HEK293T (cell line): Measurements from ENCODE around the gene DNAJC25.
A peak's percentile ranks its signal among the peaks of the same experiment; 100 is the strongest.

Experiments used
- CTCF ChIA-PET: fragments of 350-600 bp; formaldehyde crosslinking; extraction: SDS; loops from one replicate; lab custom pipeline; 2021; ENCODE audit warnings: antibody characterized with exemption, inconsistent platforms; lab: Yijun Ruan, JAX
- POLR2A ChIA-PET: fragments of 350-600 bp; formaldehyde crosslinking; extraction: SDS; loops from one replicate; lab custom pipeline; 2020; ENCODE audit warnings: antibody characterized with exemption, inconsistent platforms; lab: Yijun Ruan, JAX
- DNase-seq: peaks from one replicate; pipeline ENCODE4 v3.0.0; 2012; ENCODE audit warnings: mixed read lengths; ENCODE audit errors: extremely low spot score
- ARNT ChIP-seq: fragments of 450-650 bp; IDR thresholded peaks from 2 replicates; pipeline ENCODE4 v1.6.1; 2017; ENCODE audit warnings: mild to moderate bottlenecking
- BHLHE40 ChIP-seq: fragments of 450-650 bp; IDR thresholded peaks from 2 replicates; pipeline ENCODE4 v1.6.1; 2016; ENCODE audit warnings: mild to moderate bottlenecking, moderate library complexity, borderline replicate concordance
- CTBP1 ChIP-seq: fragments of 450-650 bp; IDR thresholded peaks from 2 replicates; pipeline ENCODE4 v1.6.1; 2016; ENCODE audit warnings: borderline replicate concordance
- ELF4 ChIP-seq: fragments of 450-650 bp; IDR thresholded peaks from 2 replicates; pipeline ENCODE4 v1.6.1; 2017; ENCODE audit warnings: antibody characterized with exemption
- FOXA1 ChIP-seq: fragments of 450-650 bp; IDR thresholded peaks from 2 replicates; pipeline ENCODE4 v1.6.1; 2016; ENCODE audit warnings: mild to moderate bottlenecking
- FOXK2 ChIP-seq: fragments of 450-650 bp; IDR thresholded peaks from 2 replicates; pipeline ENCODE4 v1.6.1; 2016; ENCODE audit warnings: mild to moderate bottlenecking
- FOXM1 ChIP-seq: fragments of 450-650 bp; IDR thresholded peaks from 2 replicates; pipeline ENCODE4 v1.6.1; 2017; ENCODE audit warnings: mild to moderate bottlenecking, borderline replicate concordance
- HDGF ChIP-seq: fragments of 450-650 bp; IDR thresholded peaks from 2 replicates; pipeline ENCODE4 v1.6.1; 2017; ENCODE audit warnings: antibody characterized with exemption, borderline replicate concordance
- L3MBTL2 ChIP-seq: fragments of 450-650 bp; conservative IDR thresholded peaks from 2 replicates; pipeline ENCODE4 v1.6.1; 2016; ENCODE audit warnings: mild to moderate bottlenecking
- LEF1 ChIP-seq: fragments of 450-650 bp; IDR thresholded peaks from 2 replicates; pipeline ENCODE4 v1.6.1; 2017; ENCODE audit warnings: mild to moderate bottlenecking, borderline replicate concordance
- NFRKB ChIP-seq: fragments of 450-650 bp; IDR thresholded peaks from 2 replicates; pipeline ENCODE4 v1.6.1; 2016; ENCODE audit warnings: mild to moderate bottlenecking, moderate library complexity
- PKNOX1 ChIP-seq: fragments of 450-650 bp; IDR thresholded peaks from 2 replicates; pipeline ENCODE4 v1.6.1; 2016
- SP1 ChIP-seq: fragments of 450-650 bp; IDR thresholded peaks from 2 replicates; pipeline ENCODE4 v1.6.1; 2017
- SUZ12 ChIP-seq: fragments of 450-650 bp; IDR thresholded peaks from 2 replicates; pipeline ENCODE4 v1.6.1; 2016; ENCODE audit warnings: mild to moderate bottlenecking
- TARDBP ChIP-seq: fragments of 450-650 bp; IDR thresholded peaks from 2 replicates; pipeline ENCODE4 v1.6.1; 2016
- ZNF384 ChIP-seq: fragments of 450-650 bp; IDR thresholded peaks from 2 replicates; pipeline ENCODE4 v1.6.1; 2016

Gene DNAJC25

GRCh38 chr9:111683392-111683791 is 52.3 kb downstream of the DNAJC25 start:
- no peak for TF ChIP-seq NFRKB
- TF ChIP-seq L3MBTL2: no peak
- TF ChIP-seq LEF1: no peak
- TF ChIP-seq FOXK2: no peak
- TF ChIP-seq PKNOX1: no peak
- TF ChIP-seq ELF4: no peak
- no peak for TF ChIP-seq HDGF
- TF ChIP-seq SP1: no peak
- no peak for TF ChIP-seq BHLHE40
- DNase-seq: no peak
- ChIA-PET POLR2A (no interaction called here), CTCF (no interaction called here)

GRCh38 chr9:111691672-111692329 is 60.7 kb downstream of the DNAJC25 start:
- ChIA-PET CTCF (interaction anchor here (0.7 to 1.9 kb wide), 3 partner anchors 15 to 94 kb away, joined by 3 to 7 read pairs (median 4); no protein-coding TSS in a partner anchor), POLR2A (interaction anchor here (0.8 kb wide), 1 partner anchor 93 kb away, joined by 3 read pairs; the partner anchor contains the start of gene PTGR1)
- DNase-seq: peak; percentile 10
- TF ChIP-seq ARNT: no peak
- TF ChIP-seq SUZ12: no peak
- no peak for TF ChIP-seq ELF4
- TF ChIP-seq FOXA1: no peak

DNA sequence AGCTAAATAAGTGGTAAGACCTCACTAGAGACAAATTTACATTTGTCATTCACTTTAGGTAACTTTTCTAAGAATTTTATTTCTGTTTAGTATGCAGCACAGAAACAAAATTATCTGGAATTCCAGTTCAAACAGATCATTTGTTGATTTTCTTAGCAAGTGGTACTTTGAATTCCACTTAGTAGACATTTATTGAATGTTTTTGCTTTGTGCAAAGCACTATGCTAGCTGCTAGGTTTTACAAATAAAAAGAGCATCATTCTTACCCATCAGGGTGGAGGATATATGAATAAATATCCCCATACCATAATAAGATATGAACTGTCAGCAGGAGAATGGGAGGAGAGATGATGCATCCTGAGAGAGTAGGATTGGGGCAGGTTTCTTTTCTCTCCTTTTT is 65.7 kb downstream of the DNAJC25 start:
- ChIA-PET CTCF (no interaction called here), POLR2A (no interaction called here)
- DNase-seq: no peak
- TF ChIP-seq ELF4 (no peak), SUZ12 (no peak), TARDBP (no peak), LEF1 (no peak), ZNF384 (no peak), HDGF (no peak), PKNOX1 (no peak), FOXM1 (no peak), L3MBTL2 (no peak), FOXK2 (no peak), CTBP1 (no peak), BHLHE40 (no peak), ARNT (no peak), NFRKB (no peak)

- ChIA-PET CTCF (no interaction called here), POLR2A (no interaction called here)
- DNase-seq: no peak
- TF ChIP-seq TARDBP (no peak), LEF1 (no peak), PKNOX1 (no peak)
Observed at GRCh38 chr9:111700776-111701175, 69.6 kb downstream of the DNAJC25 start.
